ENCODE data around the gene PCDHGB2. TPM values are rescaled to one million over a fixed set of nuclear protein-coding genes. Genes with fewer than 3 reads are reported as not detected.
"Not testable (repeated sequence)": the region's sequence is repeated elsewhere in the genome, so short reads cannot be mapped to it uniquely, and the experiment has no call there.

PCDHGB2 gene
- total RNA-seq, 2 donors from 2014 or later = 2.3 to 9.3 TPM

- no peak overlapping the region for H3K27ac ChIP-seq
- H3K4me1 ChIP-seq = no peaks in the 10 kb centered on the region
- TF ChIP-seq, protein P1, sequence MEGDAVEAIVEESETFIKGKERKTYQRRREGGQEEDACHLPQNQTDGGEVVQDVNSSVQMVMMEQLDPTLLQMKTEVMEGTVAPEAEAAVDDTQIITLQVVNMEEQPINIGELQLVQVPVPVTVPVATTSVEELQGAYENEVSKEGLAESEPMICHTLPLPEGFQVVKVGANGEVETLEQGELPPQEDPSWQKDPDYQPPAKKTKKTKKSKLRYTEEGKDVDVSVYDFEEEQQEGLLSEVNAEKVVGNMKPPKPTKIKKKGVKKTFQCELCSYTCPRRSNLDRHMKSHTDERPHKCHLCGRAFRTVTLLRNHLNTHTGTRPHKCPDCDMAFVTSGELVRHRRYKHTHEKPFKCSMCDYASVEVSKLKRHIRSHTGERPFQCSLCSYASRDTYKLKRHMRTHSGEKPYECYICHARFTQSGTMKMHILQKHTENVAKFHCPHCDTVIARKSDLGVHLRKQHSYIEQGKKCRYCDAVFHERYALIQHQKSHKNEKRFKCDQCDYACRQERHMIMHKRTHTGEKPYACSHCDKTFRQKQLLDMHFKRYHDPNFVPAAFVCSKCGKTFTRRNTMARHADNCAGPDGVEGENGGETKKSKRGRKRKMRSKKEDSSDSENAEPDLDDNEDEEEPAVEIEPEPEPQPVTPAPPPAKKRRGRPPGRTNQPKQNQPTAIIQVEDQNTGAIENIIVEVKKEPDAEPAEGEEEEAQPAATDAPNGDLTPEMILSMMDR (IDR thresholded peaks at IDR 0.05) = no peak
- no peak for TF ChIP-seq POLR2A (IDR thresholded peaks at IDR 0.05)
- WGBS, 2 donors = 23% methylated on average over 17 to 22 of the region's 22 CpGs
- no peak overlapping the region for H3K4me3 ChIP-seq
- no peak for ATAC-seq
- no peaks in the 10 kb centered on the region for H3K27me3 ChIP-seq
- intact Hi-C loops (cut with DNase I) = no loop called here
- H3K36me3 ChIP-seq (replicated peaks in 1 of 2; ENCODE audit: insufficient read depth in 1 of 2, low read depth in 2 of 2) = no peaks in the 10 kb centered on the region
- H3K9me3 ChIP-seq = peaks cover 0 to 71% (median 10%) of the 10 kb centered on the region in 3 donors
- DNase-seq = no peak
Measured at GRCh38 chr5:141403387-141403786, 43.6 kb downstream of the PCDHGB2 start.

DNA sequence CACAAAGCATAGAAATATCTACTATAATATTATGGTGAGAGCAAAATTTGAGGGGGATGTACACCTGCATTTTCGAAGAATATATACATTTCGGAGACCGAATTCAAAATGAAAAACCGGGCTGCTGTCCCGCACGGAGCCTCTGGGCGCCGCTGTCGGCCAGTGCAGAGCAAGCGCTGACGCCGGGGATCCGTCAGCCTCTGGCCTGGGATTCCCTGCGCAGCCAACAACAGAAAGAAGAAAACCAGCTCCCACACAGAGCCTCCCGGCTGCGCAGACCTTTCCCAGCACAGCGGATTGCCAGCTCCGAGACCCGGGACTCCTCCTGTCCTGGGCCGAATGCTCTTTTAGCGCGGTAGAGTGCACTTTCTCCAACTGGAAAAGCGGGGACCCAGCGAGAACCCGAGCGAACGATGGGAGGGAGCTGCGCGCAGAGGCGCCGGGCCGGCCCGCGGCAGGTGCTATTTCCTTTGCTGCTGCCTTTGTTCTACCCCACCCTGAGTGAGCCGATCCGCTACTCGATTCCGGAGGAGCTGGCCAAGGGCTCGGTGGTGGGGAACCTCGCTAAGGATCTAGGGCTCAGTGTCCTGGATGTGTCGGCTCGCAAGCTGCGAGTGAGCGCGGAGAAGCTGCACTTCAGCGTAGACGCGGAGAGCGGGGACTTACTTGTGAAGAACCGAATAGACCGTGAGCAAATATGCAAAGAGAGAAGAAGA is 48.2 kb downstream of the PCDHGB2 start, which contains the start of gene PCDHGB6:
Gene PCDHGB6 (plus strand): TSS at position 232 of the 716 bp plus-strand sequence. CDS start 182 bp downstream, at position 414.
- peak; percentile 73 for ATAC-seq
- H3K4me3 ChIP-seq; H3K36me3 ChIP-seq (replicated peaks in 1 of 2; ENCODE audit: insufficient read depth in 1 of 2, low read depth in 2 of 2); H3K4me1 ChIP-seq; H3K27me3 ChIP-seq; intact Hi-C loops (cut with DNase I); H3K27ac ChIP-seq: not testable (repeated sequence)
- WGBS, 2 donors = 9 to 17% methylated on average over 31 to 49 of the region's 51 CpGs
- TF ChIP-seq, protein P1 (IDR thresholded peaks at IDR 0.05) = peak in 5 of 7 experiments; percentile 37 to 55 (median 45)
- H3K9me3 ChIP-seq = peaks cover 0 to 77% (median 11%) of the 10 kb centered on the region in 3 donors
- DNase-seq = peak; percentile 27 to 56 (median 34)

DNA sequence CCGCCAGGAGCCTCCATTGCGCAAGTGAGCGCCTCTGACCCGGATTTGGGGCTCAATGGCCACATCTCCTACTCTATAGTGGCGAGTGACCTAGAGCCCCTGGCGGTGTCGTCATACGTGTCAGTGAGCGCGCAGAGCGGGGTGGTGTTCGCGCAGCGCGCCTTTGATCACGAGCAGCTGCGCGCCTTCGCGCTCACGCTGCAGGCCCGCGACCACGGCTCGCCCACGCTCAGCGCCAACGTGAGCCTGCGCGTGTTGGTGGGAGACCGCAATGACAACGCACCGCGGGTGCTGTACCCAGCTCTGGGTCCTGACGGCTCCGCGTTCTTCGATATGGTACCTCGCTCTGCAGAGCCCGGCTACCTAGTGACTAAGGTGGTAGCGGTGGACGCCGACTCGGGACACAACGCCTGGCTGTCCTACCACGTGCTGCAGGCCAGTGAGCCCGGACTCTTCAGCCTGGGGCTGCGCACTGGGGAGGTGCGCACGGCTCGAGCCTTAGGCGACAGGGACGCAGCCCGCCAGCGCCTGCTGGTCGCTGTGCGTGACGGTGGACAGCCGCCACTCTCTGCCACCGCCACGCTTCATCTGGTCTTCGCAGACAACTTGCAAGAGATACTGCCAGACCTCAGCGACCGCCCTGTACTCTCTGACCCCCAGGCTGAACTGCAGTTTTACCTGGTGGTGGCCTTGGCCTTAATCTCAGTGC is 50.0 kb downstream of the PCDHGB2 start:
- 20 to 33% methylated on average over 6 to 62 of the region's 64 CpGs for WGBS, 2 donors
- no peak for DNase-seq

GRCh38 chr5:141411575-141411974 is 51.8 kb downstream of the PCDHGB2 start:
- H3K27me3 ChIP-seq = no peaks in the 10 kb centered on the region
- 61 to 66% methylated on average over 3 of the region's 3 CpGs for WGBS, 2 donors
- no peak for ATAC-seq
- no peak for DNase-seq
- TF ChIP-seq, protein P1 (IDR thresholded peaks at IDR 0.05) = no peak
- TF ChIP-seq POLR2A (IDR thresholded peaks at IDR 0.05) = no peak
- no peaks in the 10 kb centered on the region for H3K36me3 ChIP-seq (replicated peaks in 1 of 2; ENCODE audit: insufficient read depth in 1 of 2, low read depth in 2 of 2)
- no peak overlapping the region for H3K4me3 ChIP-seq
- intact Hi-C loops (cut with DNase I) = loop anchor here (10.0 kb wide), 1 partner anchor 103 kb away; no protein-coding TSS in a partner anchor
- no peaks in the 10 kb centered on the region for H3K4me1 ChIP-seq
- no peak overlapping the region for H3K27ac ChIP-seq
- peaks cover 0 to 68% (median 5%) of the 10 kb centered on the region in 3 donors for H3K9me3 ChIP-seq

More for the DNA sequence above, 50.0 kb downstream of the PCDHGB2 start:
- TF ChIP-seq, protein P1 (IDR thresholded peaks at IDR 0.05) = no peak
- TF ChIP-seq POLR2A (IDR thresholded peaks at IDR 0.05) = no peak
- no peaks in the 10 kb centered on the region for H3K27me3 ChIP-seq
- no peaks in the 10 kb centered on the region for H3K4me1 ChIP-seq
- no peak overlapping the region for H3K4me3 ChIP-seq
- H3K9me3 ChIP-seq = peaks cover 0 to 77% (median 9%) of the 10 kb centered on the region in 3 donors
- intact Hi-C loops (cut with DNase I) = loop anchor here (10.0 kb wide), 1 partner anchor 105 kb away; no protein-coding TSS in a partner anchor
- no peak overlapping the region for H3K27ac ChIP-seq
- H3K36me3 ChIP-seq (replicated peaks in 1 of 2; ENCODE audit: insufficient read depth in 1 of 2, low read depth in 2 of 2) = no peaks in the 10 kb centered on the region
- ATAC-seq = no peak

Other genes with a start within 250 kb of the PCDHGB2 start
- gene PCDHB4, start 238.2 kb upstream of the PCDHGB2 start, total RNA-seq = 1 to 10 TPM; 1.6 to 3.3 TPM
- gene PCDHB5, start 224.8 kb upstream of the PCDHGB2 start, total RNA-seq = 10 to 100 TPM in 1 of 2 donors, 1 to 10 TPM in 1; 4.3 to 10.6 TPM
- 1 to 10 TPM in 1 of 2 donors, under 1 TPM in 1; 0.33 to 1.0 TPM for gene PCDHB6, start 209.9 kb upstream of the PCDHGB2 start, total RNA-seq
- gene PCDHB7, start 187.3 kb upstream of the PCDHGB2 start, total RNA-seq = under 1 TPM in 1 of 2 donors, not detected in 1; 0.52 TPM
- under 1 TPM; 0.33 to 0.52 TPM for gene PCDHB8, start 182.2 kb upstream of the PCDHGB2 start, total RNA-seq
- gene PCDHB16, start 177.6 kb upstream of the PCDHGB2 start, total RNA-seq = 1 to 10 TPM; 2.1 to 4.6 TPM
- 10 to 100 TPM in 1 of 2 donors, under 1 TPM in 1; 0.78 to 19.8 TPM for gene PCDHB9, start 172.8 kb upstream of the PCDHGB2 start, total RNA-seq
- 1 to 10 TPM; 1.3 to 2.3 TPM for gene PCDHB10, start 167.6 kb upstream of the PCDHGB2 start, total RNA-seq
- 1 to 10 TPM; 4.4 to 4.9 TPM for gene PCDHB11, start 160.4 kb upstream of the PCDHGB2 start, total RNA-seq
- gene PCDHB12, start 151.3 kb upstream of the PCDHGB2 start, total RNA-seq = 1 to 10 TPM; 2.0 to 3.4 TPM
- 1 to 10 TPM; 6.5 to 7.6 TPM for gene PCDHB13, start 146.1 kb upstream of the PCDHGB2 start, total RNA-seq
- gene PCDHB14, start 136.7 kb upstream of the PCDHGB2 start, total RNA-seq = 1 to 10 TPM; 3.4 to 7.3 TPM
- 1 to 10 TPM; 3.1 to 3.6 TPM for gene PCDHB15, start 114.6 kb upstream of the PCDHGB2 start, total RNA-seq
- not detected for gene SLC25A2, start 55.9 kb upstream of the PCDHGB2 start, total RNA-seq
- gene TAF7, start 39.2 kb upstream of the PCDHGB2 start, total RNA-seq = 10 to 100 TPM; 28.7 to 32.2 TPM
- under 1 TPM; 0.33 to 0.78 TPM for gene PCDHGA1, start 29.5 kb upstream of the PCDHGB2 start, total RNA-seq
- 1 to 10 TPM; 2.0 to 2.9 TPM for gene PCDHGA2, start 21.2 kb upstream of the PCDHGB2 start, total RNA-seq
- 10 to 100 TPM in 1 of 2 donors, 1 to 10 TPM in 1; 4.2 to 11.2 TPM for gene PCDHGA3, start 16.2 kb upstream of the PCDHGB2 start, total RNA-seq
- gene PCDHGB1, start 9.9 kb upstream of the PCDHGB2 start, total RNA-seq = 1 to 10 TPM; 3.9 to 6.9 TPM
- gene PCDHGA4, start 5.0 kb upstream of the PCDHGB2 start, total RNA-seq = 10 to 100 TPM in 1 of 2 donors, 1 to 10 TPM in 1; 6.7 to 10.9 TPM
- 1 to 10 TPM; 5.6 to 6.0 TPM for gene PCDHGA5, start 4.2 kb downstream of the PCDHGB2 start, total RNA-seq
- 10 to 100 TPM in 1 of 2 donors, 1 to 10 TPM in 1; 4.2 to 10.2 TPM for gene PCDHGB3, start 10.2 kb downstream of the PCDHGB2 start, total RNA-seq
- gene PCDHGA6, start 13.9 kb downstream of the PCDHGB2 start, total RNA-seq = 10 to 100 TPM in 1 of 2 donors, 1 to 10 TPM in 1; 5.2 to 11.2 TPM
- 1 to 10 TPM; 5.2 to 7.6 TPM for gene PCDHGA7, start 22.7 kb downstream of the PCDHGB2 start, total RNA-seq
- gene PCDHGB4, start 27.7 kb downstream of the PCDHGB2 start, total RNA-seq = 1 to 10 TPM; 3.6 to 4.9 TPM
- 10 to 100 TPM in 1 of 2 donors, 1 to 10 TPM in 1; 4.2 to 10.2 TPM for gene PCDHGA8, start 32.6 kb downstream of the PCDHGB2 start, total RNA-seq
- 10 to 100 TPM in 1 of 2 donors, 1 to 10 TPM in 1; 7.8 to 15.2 TPM for gene PCDHGB5, start 38.0 kb downstream of the PCDHGB2 start, total RNA-seq
- gene PCDHGA9, start 42.8 kb downstream of the PCDHGB2 start, total RNA-seq = 1 to 10 TPM; 4.9 to 8.2 TPM
- 1 to 10 TPM; 4.6 to 8.0 TPM for gene PCDHGB6, start 48.0 kb downstream of the PCDHGB2 start, total RNA-seq
- 1 to 10 TPM; 5.3 to 5.4 TPM for gene PCDHGA10, start 53.0 kb downstream of the PCDHGB2 start, total RNA-seq
- gene PCDHGB7, start 57.7 kb downstream of the PCDHGB2 start, total RNA-seq = 1 to 10 TPM; 7.0 to 7.9 TPM
- 1 to 10 TPM; 4.9 to 6.9 TPM for gene PCDHGA11, start 61.1 kb downstream of the PCDHGB2 start, total RNA-seq
- gene PCDHGA12, start 70.5 kb downstream of the PCDHGB2 start, total RNA-seq = 1 to 10 TPM; 5.3 to 5.4 TPM
- 10 to 100 TPM in 1 of 2 donors, 1 to 10 TPM in 1; 9.6 to 16.1 TPM for gene PCDHGC3, start 116.0 kb downstream of the PCDHGB2 start, total RNA-seq
- 1 to 10 TPM; 1.6 to 2.0 TPM for gene PCDHGC4, start 125.0 kb downstream of the PCDHGB2 start, total RNA-seq
- 1 to 10 TPM; 2.0 to 3.1 TPM for gene PCDHGC5, start 129.1 kb downstream of the PCDHGB2 start, total RNA-seq

All from body of pancreas (tissue), 4 donors.